ENCODE measurements around the gene CWC15.

DNA sequence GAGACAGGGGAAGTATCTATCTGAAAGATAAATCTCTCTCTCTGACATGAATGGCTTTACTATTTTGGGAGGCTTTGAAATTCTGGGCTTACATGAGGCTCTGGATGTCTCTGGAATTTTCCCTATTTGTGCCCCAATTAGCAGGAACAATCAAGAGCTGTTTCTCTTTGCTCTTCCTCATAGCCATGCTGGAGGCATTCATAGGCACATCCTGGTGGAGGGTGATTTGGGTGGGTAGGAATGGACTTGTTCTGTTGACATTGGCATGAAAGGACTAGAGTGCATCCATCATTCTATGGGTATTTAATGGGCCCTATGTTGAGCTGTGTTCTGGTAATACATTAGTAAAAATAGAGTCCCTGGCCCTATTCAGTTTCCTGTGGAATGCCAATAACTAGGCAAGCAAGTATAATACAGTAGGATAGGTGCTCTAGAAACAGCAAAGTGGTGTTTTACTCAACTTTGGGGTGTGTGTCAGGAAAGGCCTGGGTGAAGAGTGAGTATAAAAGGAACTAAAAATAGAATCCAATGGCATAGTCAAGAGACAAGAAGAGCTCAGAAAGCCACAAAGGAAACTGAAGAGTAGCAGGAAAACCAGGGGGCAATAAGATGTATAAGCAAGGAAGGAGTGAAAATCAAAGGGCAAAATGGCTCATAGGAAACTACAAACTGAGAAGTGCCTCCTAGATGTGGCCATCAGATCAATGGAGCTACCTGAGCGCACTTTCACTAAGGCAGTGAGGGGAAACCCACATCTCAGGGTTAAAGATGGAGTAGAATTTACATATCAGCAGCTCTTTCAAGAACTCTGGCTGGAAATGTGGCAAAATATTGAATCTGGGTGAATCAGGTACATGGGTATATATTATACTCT, 45.0 kb downstream of the CWC15 start:
- TF ChIP-seq, protein P1, sequence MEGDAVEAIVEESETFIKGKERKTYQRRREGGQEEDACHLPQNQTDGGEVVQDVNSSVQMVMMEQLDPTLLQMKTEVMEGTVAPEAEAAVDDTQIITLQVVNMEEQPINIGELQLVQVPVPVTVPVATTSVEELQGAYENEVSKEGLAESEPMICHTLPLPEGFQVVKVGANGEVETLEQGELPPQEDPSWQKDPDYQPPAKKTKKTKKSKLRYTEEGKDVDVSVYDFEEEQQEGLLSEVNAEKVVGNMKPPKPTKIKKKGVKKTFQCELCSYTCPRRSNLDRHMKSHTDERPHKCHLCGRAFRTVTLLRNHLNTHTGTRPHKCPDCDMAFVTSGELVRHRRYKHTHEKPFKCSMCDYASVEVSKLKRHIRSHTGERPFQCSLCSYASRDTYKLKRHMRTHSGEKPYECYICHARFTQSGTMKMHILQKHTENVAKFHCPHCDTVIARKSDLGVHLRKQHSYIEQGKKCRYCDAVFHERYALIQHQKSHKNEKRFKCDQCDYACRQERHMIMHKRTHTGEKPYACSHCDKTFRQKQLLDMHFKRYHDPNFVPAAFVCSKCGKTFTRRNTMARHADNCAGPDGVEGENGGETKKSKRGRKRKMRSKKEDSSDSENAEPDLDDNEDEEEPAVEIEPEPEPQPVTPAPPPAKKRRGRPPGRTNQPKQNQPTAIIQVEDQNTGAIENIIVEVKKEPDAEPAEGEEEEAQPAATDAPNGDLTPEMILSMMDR (IDR thresholded peaks at IDR 0.05): no peak
- TF ChIP-seq ZFX (IDR thresholded peaks at IDR 0.05; ENCODE audit: borderline replicate concordance): no peak

All from 22Rv1 (cell line).